Right lobe of liver (tissue), 4 donors: ENCODE results near the gene SLX1B.
"Not testable (repeated sequence)": the region's sequence is repeated elsewhere in the genome, so short reads cannot be mapped to it uniquely, and the experiment has no call there.

Source experiments
- CTCF ChIP-seq, 4 donors: fragments of 200-600 bp in 3 of 4; fragments of 450-650 bp in 1 of 4; IDR thresholded peaks; one replicate each; pipeline versions ENCODE4 v1.5.1 to v1.8.0; 2016 to 2022; ENCODE audit warnings: antibody characterized with exemption in 4 of 4, mild to moderate bottlenecking in 2 of 4
- POLR2A ChIP-seq: fragments of 450-650 bp; IDR thresholded peaks from one replicate; pipeline ENCODE4 v1.6.1; 2017; ENCODE audit warnings: antibody characterized with exemption, mild to moderate bottlenecking
- donor health status: DM: no; HTN: no; CAD: no.
- donor health status: DM: no; HTN: no; CAD: no.
- donor health status: DM: no; HTN: yes; CAD: no.

GRCh38 chr16:29454269-29454668 is at the start of gene SLX1B, which contains the start of gene BOLA2:
- not testable (repeated sequence) for TF ChIP-seq CTCF (IDR thresholded peaks at IDR 0.05); POLR2A
